CD14-positive monocyte (primary cell): ENCODE results near the gene PPP2R2C. TPM values are rescaled to one million over a fixed set of nuclear protein-coding genes. Genes with fewer than 3 reads are reported as not detected.

ENCODE experiments used
- DNase-seq, 3 donors: peaks; one replicate each; pipeline ENCODE4 v3.0.0-alpha.2; 2011 to 2022
- H2AFZ ChIP-seq: 2 replicates; pipeline ENCODE4 v1.6.0; 2012; ENCODE audit warnings: mild to moderate bottlenecking, low read depth, low read length, inconsistent platforms; ENCODE audit not compliant: insufficient read depth, poor library complexity, severe bottlenecking
- H3K27ac ChIP-seq, 2 donors: 1 replicate in 1 of 2; 2 replicates in 1 of 2; pipeline ENCODE4 v1.5.1; 2012 to 2013; ENCODE audit warnings: low read length in 2 of 2, control low read depth in 1 of 2, inconsistent platforms in 1 of 2, low read depth in 1 of 2, mild to moderate bottlenecking in 1 of 2
- H3K27me3 ChIP-seq, 2 donors: one replicate each; pipeline versions ENCODE4 v1.6.0 to v1.6.1; 2011 to 2013; ENCODE audit warnings: low read length in 2 of 2; ENCODE audit not compliant: control insufficient read depth in 2 of 2, insufficient read depth in 2 of 2
- H3K36me3 ChIP-seq, 2 donors: replicated peaks in 1 of 2; 1 replicate in 1 of 2; 2 replicates in 1 of 2; pipeline versions ENCODE4 v1.5.1 to v1.6.1; 2012 to 2013; ENCODE audit warnings: low read length in 2 of 2, control low read depth in 1 of 2, inconsistent platforms in 1 of 2, mild to moderate bottlenecking in 1 of 2; ENCODE audit not compliant: insufficient read depth in 2 of 2, control insufficient read depth in 1 of 2
- H3K4me1 ChIP-seq, 2 donors: 1 replicate in 1 of 2; 2 replicates in 1 of 2; pipeline versions ENCODE4 v1.5.1 to v1.6.1; 2012 to 2013; ENCODE audit warnings: low read length in 2 of 2, control low read depth in 1 of 2, inconsistent platforms in 1 of 2, mild to moderate bottlenecking in 1 of 2, moderate library complexity in 1 of 2; ENCODE audit not compliant: insufficient read depth in 2 of 2, control insufficient read depth in 1 of 2
- H3K4me2 ChIP-seq: replicated peaks from 2 replicates; pipeline ENCODE3; 2012; ENCODE audit warnings: low read length, moderate library complexity, mild to moderate bottlenecking; ENCODE audit not compliant: poor library complexity, severe bottlenecking; ENCODE audit errors: extremely low read depth
- H3K4me3 ChIP-seq, 3 experiments: fragments of 200-600 bp in 1 of 3; sonication (generic) in 1 of 3; replicated peaks in 1 of 3; 1 replicate in 2 of 3; 2 replicates in 1 of 3; pipeline ENCODE4 v1.5.1; 2011 to 2013; ENCODE audit warnings: low read length in 3 of 3, mild to moderate bottlenecking in 3 of 3, control low read depth in 2 of 3, low read depth in 2 of 3, inconsistent platforms in 1 of 3, moderate library complexity in 1 of 3
- H3K79me2 ChIP-seq: 2 replicates; pipeline ENCODE4 v1.6.0; 2012; ENCODE audit warnings: mild to moderate bottlenecking, control low read depth, inconsistent platforms, low read length, moderate library complexity; ENCODE audit not compliant: insufficient read depth
- H3K9ac ChIP-seq: 2 replicates; pipeline ENCODE4 v1.6.0; 2017; ENCODE audit warnings: low read length, mild to moderate bottlenecking; ENCODE audit not compliant: insufficient read depth, poor library complexity, severe bottlenecking
- H3K9me3 ChIP-seq, 2 donors: replicated peaks in 1 of 2; 1 replicate in 1 of 2; 2 replicates in 1 of 2; pipeline versions ENCODE4 v1.5.1 to v1.6.1; 2012 to 2013; ENCODE audit warnings: low read length in 2 of 2, control low read depth in 1 of 2; ENCODE audit not compliant: control insufficient read depth in 1 of 2, insufficient read depth in 1 of 2
- H4K20me1 ChIP-seq: 2 replicates; pipeline ENCODE4 v1.6.0; 2012; ENCODE audit warnings: mild to moderate bottlenecking, low read length, control low read depth, moderate library complexity; ENCODE audit not compliant: insufficient read depth
- H3K27ac Mint-ChIP-seq, 7 donors: one replicate each; pipeline ENCODE4 v1.8.0; 2020; ENCODE audit warnings: mild to moderate bottlenecking in 7 of 7, mixed read lengths in 7 of 7, moderate library complexity in 6 of 7, inconsistent platforms in 2 of 7
- H3K27me3 Mint-ChIP-seq, 3 donors: one replicate each; pipeline ENCODE4 v1.8.0; 2021 to 2022; ENCODE audit warnings: low read depth in 3 of 3, mild to moderate bottlenecking in 3 of 3, mixed read lengths in 3 of 3, moderate library complexity in 3 of 3, inconsistent platforms in 1 of 3
- H3K36me3 Mint-ChIP-seq, 2 donors: one replicate each; pipeline ENCODE4 v1.8.0; 2020; ENCODE audit warnings: mixed read lengths in 2 of 2, inconsistent platforms in 1 of 2, mild to moderate bottlenecking in 1 of 2
- H3K4me1 Mint-ChIP-seq: one replicate; pipeline ENCODE4 v1.8.0; 2020; ENCODE audit warnings: mild to moderate bottlenecking, mixed read lengths
- H3K4me3 Mint-ChIP-seq, 2 donors: one replicate each; pipeline ENCODE4 v1.8.0; 2020; ENCODE audit warnings: mild to moderate bottlenecking in 2 of 2, mixed read lengths in 2 of 2, moderate library complexity in 1 of 2
- H3K9me3 Mint-ChIP-seq, 7 donors: one replicate each; pipeline ENCODE4 v1.8.0; 2020 to 2022; ENCODE audit warnings: mixed read lengths in 7 of 7, mild to moderate bottlenecking in 6 of 7, moderate library complexity in 6 of 7, inconsistent platforms in 2 of 7
- WGBS: methylation state at CpG from one replicate; pipeline ENCODE4 v1.1.5; 2013; ENCODE audit warnings: missing lambda C conversion rate; ENCODE audit not compliant: insufficient coverage; 5-methylcytosine and 5-hydroxymethylcytosine counted together
- intact Hi-C, 2 donors: fragments of 100-400 bp; cut with micrococcal nuclease; formaldehyde crosslinking; loops; one replicate each; pipeline versions ENCODE4 v1.15.0 to v1.15.1; 2023
- polyA plus RNA-seq, 3 donors: library from polyadenylated mRNA; depleted of rRNA in 1 of 3; unstranded in 2 of 3; stranded (reverse) in 1 of 3; fragments of 300-500 nt in 2 of 3; fragments of >200 nt in 1 of 3; fragmentation: Illumina TruSeq in 2 of 3; gene quantifications; 1 replicate in 2 of 3; 2 replicates in 1 of 3; pipeline ENCODE4 v1.2.3, GENCODE V29; 2012 to 2021
- TF ChIP-seq, protein P1 (sequence below): fragments of 200-600 bp; IDR thresholded peaks from one replicate; pipeline ENCODE4 v1.8.0; 2022; ENCODE audit warnings: antibody characterized with exemption, mild to moderate bottlenecking

Gene PPP2R2C
- polyA plus RNA-seq, 3 donors = not detected

DNA sequence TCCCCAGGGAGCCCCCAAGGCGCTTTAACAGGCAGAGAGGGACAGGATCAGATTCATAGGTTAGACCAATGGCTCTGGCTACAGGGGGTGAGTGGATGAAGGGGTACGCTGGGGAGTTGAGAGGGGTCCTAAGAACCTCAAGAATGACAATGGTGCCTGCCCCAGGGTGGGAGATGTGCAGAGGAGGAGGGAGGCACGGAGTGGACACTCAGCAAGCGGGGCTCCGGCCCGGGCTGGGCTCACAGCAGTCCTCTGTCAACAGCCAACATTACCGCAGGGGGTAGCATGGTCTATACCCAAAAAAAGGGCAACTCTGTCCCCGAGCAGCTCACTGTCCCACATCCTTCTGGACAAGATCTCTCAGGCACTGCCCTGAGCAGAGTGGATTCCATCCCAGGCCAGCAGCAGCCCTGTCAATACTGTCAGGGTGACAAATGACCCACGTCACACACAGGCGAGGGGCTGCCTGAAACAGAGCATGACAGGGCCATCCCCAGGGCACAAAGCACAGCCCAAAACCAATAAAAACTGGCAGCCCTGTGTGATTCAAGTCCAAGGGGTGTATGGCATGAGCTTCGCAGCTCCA, 47.7 kb upstream of the PPP2R2C start:
- Mint-ChIP-seq H3K9me3 (peaks cover 0 to 5% (median 2%) of the 10 kb centered on the region in 7 donors), H3K4me3 (no peak overlapping the region), H3K27me3 (peaks cover 7 to 21% (median 16%) of the 10 kb centered on the region in 3 donors), H3K4me1 (no peaks in the 10 kb centered on the region), H3K27ac (no peak overlapping the region), H3K36me3 (no peaks in the 10 kb centered on the region)
- no peaks in the 10 kb centered on the region for H3K79me2 ChIP-seq
- no peaks in the 10 kb centered on the region for H3K36me3 ChIP-seq
- H3K4me2 ChIP-seq = no peak overlapping the region
- no peaks in the 10 kb centered on the region for H4K20me1 ChIP-seq
- H3K9me3 ChIP-seq = no peaks in the 10 kb centered on the region
- TF ChIP-seq, protein P1, sequence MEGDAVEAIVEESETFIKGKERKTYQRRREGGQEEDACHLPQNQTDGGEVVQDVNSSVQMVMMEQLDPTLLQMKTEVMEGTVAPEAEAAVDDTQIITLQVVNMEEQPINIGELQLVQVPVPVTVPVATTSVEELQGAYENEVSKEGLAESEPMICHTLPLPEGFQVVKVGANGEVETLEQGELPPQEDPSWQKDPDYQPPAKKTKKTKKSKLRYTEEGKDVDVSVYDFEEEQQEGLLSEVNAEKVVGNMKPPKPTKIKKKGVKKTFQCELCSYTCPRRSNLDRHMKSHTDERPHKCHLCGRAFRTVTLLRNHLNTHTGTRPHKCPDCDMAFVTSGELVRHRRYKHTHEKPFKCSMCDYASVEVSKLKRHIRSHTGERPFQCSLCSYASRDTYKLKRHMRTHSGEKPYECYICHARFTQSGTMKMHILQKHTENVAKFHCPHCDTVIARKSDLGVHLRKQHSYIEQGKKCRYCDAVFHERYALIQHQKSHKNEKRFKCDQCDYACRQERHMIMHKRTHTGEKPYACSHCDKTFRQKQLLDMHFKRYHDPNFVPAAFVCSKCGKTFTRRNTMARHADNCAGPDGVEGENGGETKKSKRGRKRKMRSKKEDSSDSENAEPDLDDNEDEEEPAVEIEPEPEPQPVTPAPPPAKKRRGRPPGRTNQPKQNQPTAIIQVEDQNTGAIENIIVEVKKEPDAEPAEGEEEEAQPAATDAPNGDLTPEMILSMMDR = no peak
- intact Hi-C loops = no loop called here
- no peak overlapping the region for H3K4me3 ChIP-seq
- no peak overlapping the region for H3K27ac ChIP-seq
- no peak for DNase-seq
- no peak overlapping the region for H3K9ac ChIP-seq
- no peak overlapping the region for H2AFZ ChIP-seq
- WGBS = 74% methylated on average over 9 of the region's 11 CpGs
- no peaks in the 10 kb centered on the region for H3K27me3 ChIP-seq
- H3K4me1 ChIP-seq = no peaks in the 10 kb centered on the region

DNA sequence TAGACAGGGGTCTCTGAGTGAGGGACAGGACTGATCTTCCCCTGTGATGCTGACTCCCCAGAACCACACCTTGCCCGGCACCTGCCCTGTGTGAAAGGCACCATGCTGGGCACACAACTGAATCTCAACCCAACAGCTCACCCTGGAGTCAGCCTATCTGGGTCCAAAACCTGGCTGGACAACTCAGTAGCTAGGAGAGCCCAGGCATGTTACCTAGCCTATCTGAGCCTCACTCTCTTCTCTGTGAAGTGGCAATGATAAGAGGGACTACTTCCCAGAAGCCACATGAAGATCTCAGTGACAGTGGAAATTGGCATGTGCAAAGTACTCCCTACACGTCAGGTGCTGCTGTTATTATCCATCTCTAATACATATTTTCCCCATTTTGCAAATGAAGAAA, 44.8 kb upstream of the PPP2R2C start:
- no peaks in the 10 kb centered on the region for H3K27me3 ChIP-seq
- DNase-seq = no peak
- peaks cover 0 to 7% of the 10 kb centered on the region in 2 donors for H3K9me3 ChIP-seq
- intact Hi-C loops = no loop called here
- TF ChIP-seq, protein P1 = no peak
- Mint-ChIP-seq H3K9me3 (peaks cover 0 to 10% (median 3%) of the 10 kb centered on the region in 7 donors), H3K27me3 (peaks cover 7 to 24% (median 16%) of the 10 kb centered on the region in 3 donors), H3K4me1 (no peaks in the 10 kb centered on the region), H3K4me3 (no peak overlapping the region), H3K36me3 (no peaks in the 10 kb centered on the region), H3K27ac (no peak overlapping the region)
- H3K36me3 ChIP-seq = no peaks in the 10 kb centered on the region
- no peaks in the 10 kb centered on the region for H3K4me1 ChIP-seq
- no peak overlapping the region for H3K27ac ChIP-seq
- WGBS = no CpG with 5 or more reads among the region's 2 CpGs
- H3K79me2 ChIP-seq = no peaks in the 10 kb centered on the region
- no peaks in the 10 kb centered on the region for H4K20me1 ChIP-seq
- no peak overlapping the region for H3K4me2 ChIP-seq
- no peak overlapping the region for H3K4me3 ChIP-seq
- no peak overlapping the region for H3K9ac ChIP-seq
- no peak overlapping the region for H2AFZ ChIP-seq
